Gastroesophageal sphincter (tissue), 4 donors: Measurements from ENCODE around the gene PPP1R2B. TPM values are rescaled to one million over a fixed set of nuclear protein-coding genes. Genes with fewer than 3 reads are reported as not detected.

Experiments used
- ATAC-seq: fragments of 150-250 bp; one replicate; pipeline ENCODE4 v1.9.1; 2016; ENCODE audit warnings: mild to moderate bottlenecking, moderate library complexity
- H3K27ac ChIP-seq, 4 donors: fragments of 200-600 bp; sonication (generic) in 3 of 4; 1 replicate in 3 of 4; 2 replicates in 1 of 4; pipeline ENCODE4 v1.5.1; 2016 to 2019
- H3K27me3 ChIP-seq: fragments of 200-600 bp; sonication (generic); one replicate; pipeline ENCODE4 v1.5.1; 2019
- H3K36me3 ChIP-seq, 2 donors: fragments of 200-600 bp; sonication (generic); one replicate each; pipeline ENCODE4 v1.5.1; 2019; ENCODE audit warnings: control low read depth in 1 of 2
- H3K4me1 ChIP-seq, 3 donors: fragments of 200-600 bp; sonication (generic); 1 replicate in 2 of 3; 2 replicates in 1 of 3; pipeline ENCODE4 v1.5.1; 2016 to 2019; ENCODE audit warnings: control low read depth in 2 of 3
- H3K4me3 ChIP-seq, 2 donors: fragments of 200-600 bp; sonication (generic); one replicate each; pipeline ENCODE4 v1.5.1; 2019; ENCODE audit warnings: mild to moderate bottlenecking in 1 of 2, moderate library complexity in 1 of 2
- H3K9me3 ChIP-seq, 3 donors: fragments of 200-600 bp; sonication (generic); one replicate each; pipeline ENCODE4 v1.5.1; 2017 to 2019; ENCODE audit warnings: control low read depth in 2 of 3
- CTCF ChIP-seq, 4 experiments: fragments of 200-600 bp in 2 of 4; fragments of 450-650 bp in 2 of 4; sonication (generic) in 1 of 4; IDR thresholded peaks; one replicate each; pipeline ENCODE4 v1.5.1; 2017 to 2019; ENCODE audit warnings: antibody characterized with exemption in 4 of 4, mild to moderate bottlenecking in 2 of 4, moderate library complexity in 2 of 4
- EP300 ChIP-seq: sonication (generic); formaldehyde crosslinking; IDR thresholded peaks from one replicate; pipeline ENCODE4 v1.6.1; 2017; ENCODE audit warnings: antibody characterized with exemption, mild to moderate bottlenecking
- POLR2A ChIP-seq, 2 donors: fragments of 450-650 bp; IDR thresholded peaks; one replicate each; pipeline ENCODE4 v1.6.1; 2017; ENCODE audit warnings: antibody characterized with exemption in 2 of 2, mild to moderate bottlenecking in 2 of 2, moderate library complexity in 1 of 2
- POLR2AphosphoS5 ChIP-seq: sonication (generic); formaldehyde crosslinking; IDR thresholded peaks from one replicate; pipeline ENCODE4 v1.6.1; 2017; ENCODE audit warnings: antibody characterized with exemption
- WGBS, 2 donors: methylation state at CpG; one replicate each; pipeline ENCODE4 v1.1.5; 2018; ENCODE audit warnings: low coverage in 1 of 2; 5-methylcytosine and 5-hydroxymethylcytosine counted together
- total RNA-seq, 4 donors: library from RNA; depleted of rRNA; stranded (reverse); fragments of >200 nt; gene quantifications; one replicate each; pipeline ENCODE4 v1.1.0, GENCODE V29; 2016

Gene PPP1R2B
- total RNA-seq, 4 donors from 2014 or later: 0.13 to 0.15 TPM; not detected in 2

GRCh38 chr5:156825688-156826087, 24.4 kb upstream of the PPP1R2B start:
- Histone ChIP-seq H3K36me3 (no peaks in the 10 kb centered on the region), H3K4me1 (peaks cover 0 to 8% (median 0%) of the 10 kb centered on the region in 3 donors), H3K27ac (no peak overlapping the region), H3K4me3 (no peak overlapping the region), H3K9me3 (no peaks in the 10 kb centered on the region), H3K27me3 (no peaks in the 10 kb centered on the region)
- WGBS, 2 donors: 72 to 78% methylated on average over 3 of the region's 3 CpGs
- no peak for TF ChIP-seq CTCF (IDR thresholded peaks at IDR 0.05)
- no peak for TF ChIP-seq EP300
- no peak for TF ChIP-seq POLR2AphosphoS5
- no peak for TF ChIP-seq POLR2A (IDR thresholded peaks at IDR 0.05)
- ATAC-seq: no peak

- Histone ChIP-seq H3K36me3 (no peaks in the 10 kb centered on the region), H3K9me3 (no peaks in the 10 kb centered on the region), H3K27ac (no peak overlapping the region), H3K4me1 (peaks cover 0 to 8% (median 0%) of the 10 kb centered on the region in 3 donors), H3K4me3 (no peak overlapping the region), H3K27me3 (no peaks in the 10 kb centered on the region)
- TF ChIP-seq POLR2A (IDR thresholded peaks at IDR 0.05) (no peak), EP300 (no peak), POLR2AphosphoS5 (no peak), CTCF (IDR thresholded peaks at IDR 0.05) (no peak)
- ATAC-seq: no peak
- 79 to 89% methylated on average over 4 of the region's 4 CpGs for WGBS, 2 donors
Measured at GRCh38 chr5:156826150-156826549, 23.9 kb upstream of the PPP1R2B start.

- TF ChIP-seq CTCF (IDR thresholded peaks at IDR 0.05) (no peak), POLR2A (IDR thresholded peaks at IDR 0.05) (no peak), EP300 (no peak), POLR2AphosphoS5 (no peak)
- ATAC-seq: no peak
- Histone ChIP-seq H3K4me3 (no peak overlapping the region), H3K9me3 (no peaks in the 10 kb centered on the region), H3K4me1 (no peaks in the 10 kb centered on the region), H3K27me3 (no peaks in the 10 kb centered on the region), H3K36me3 (no peaks in the 10 kb centered on the region), H3K27ac (no peak overlapping the region)
- WGBS, 2 donors: 83 to 93% methylated on average over 5 to 6 of the region's 6 CpGs
Measured at GRCh38 chr5:156834916-156835315, 15.2 kb upstream of the PPP1R2B start.

- 88% methylated on average over 3 of the region's 3 CpGs for WGBS, 2 donors
- Histone ChIP-seq H3K9me3 (no peaks in the 10 kb centered on the region), H3K36me3 (no peaks in the 10 kb centered on the region), H3K27me3 (no peaks in the 10 kb centered on the region), H3K27ac (no peak overlapping the region), H3K4me1 (no peaks in the 10 kb centered on the region), H3K4me3 (no peak overlapping the region)
- ATAC-seq: no peak
- no peak for TF ChIP-seq CTCF (IDR thresholded peaks at IDR 0.05)
- no peak for TF ChIP-seq EP300
- no peak for TF ChIP-seq POLR2A (IDR thresholded peaks at IDR 0.05)
- TF ChIP-seq POLR2AphosphoS5: no peak
Measured at GRCh38 chr5:156835905-156836304, 14.2 kb upstream of the PPP1R2B start.

GRCh38 chr5:156836846-156837245, 13.2 kb upstream of the PPP1R2B start:
- H3K4me3 ChIP-seq: no peak overlapping the region
- TF ChIP-seq CTCF (IDR thresholded peaks at IDR 0.05): no peak
- no peak for TF ChIP-seq POLR2A (IDR thresholded peaks at IDR 0.05)
- no peak for TF ChIP-seq EP300
- TF ChIP-seq POLR2AphosphoS5: no peak
- 44 to 50% methylated on average over 1 to 3 of the region's 3 CpGs for WGBS, 2 donors
- H3K27ac ChIP-seq: no peak overlapping the region
- no peaks in the 10 kb centered on the region for H3K9me3 ChIP-seq
- no peaks in the 10 kb centered on the region for H3K27me3 ChIP-seq
- no peak for ATAC-seq
- no peaks in the 10 kb centered on the region for H3K36me3 ChIP-seq
- H3K4me1 ChIP-seq: no peaks in the 10 kb centered on the region
